IMR-90 (cell line): ENCODE data around the gene ELMO1. TPM values are rescaled to one million over a fixed set of nuclear protein-coding genes. Genes with fewer than 3 reads are reported as not detected.

ENCODE experiments used
- ATAC-seq: fragments of 200-7000 bp; cut with Tn5 transposase; 2 replicates; pipeline ENCODE4 v1.9.1; 2020; ENCODE audit warnings: low read depth, mild to moderate bottlenecking, moderate library complexity
- BruUV-seq: library from RNA; stranded (reverse); fragments of 400-500 nt; replicated peaks from 2 replicates; lab custom pipeline; 2021; lab: Mats Ljungman, UMichigan
- CTCF ChIA-PET: fragments of 300-600 bp; formaldehyde crosslinking; extraction: SDS; loops from one replicate; lab custom pipeline; 2021; ENCODE audit warnings: antibody characterized with exemption; lab: Yijun Ruan, JAX
- POLR2A ChIA-PET: fragments of 300-600 bp; sonication (Branson Sonifier 250); formaldehyde crosslinking; loops from one replicate; lab custom pipeline; 2022; ENCODE audit warnings: antibody characterized with exemption; ENCODE audit not compliant: unreplicated experiment; lab: Charles Lee
- DNase-seq: peaks from one replicate; pipeline ENCODE4 v3.0.0; 2013
- H2AFZ ChIP-seq: replicated peaks from 2 replicates; pipeline ENCODE3; 2013; ENCODE audit warnings: low read length, mild to moderate bottlenecking; ENCODE audit not compliant: poor library complexity
- H2AK5ac ChIP-seq: 2 replicates; pipeline ENCODE4 v1.6.1; 2013; ENCODE audit warnings: low read depth, low read length, inconsistent platforms
- H2AK9ac ChIP-seq: replicated peaks from 2 replicates; pipeline ENCODE3; 2013; ENCODE audit warnings: mild to moderate bottlenecking, low read depth, low read length, moderate library complexity; ENCODE audit not compliant: poor library complexity
- H2BK120ac ChIP-seq: 2 replicates; pipeline ENCODE4 v1.6.1; 2013; ENCODE audit warnings: low read depth, low read length, inconsistent platforms
- H2BK15ac ChIP-seq: 3 replicates; pipeline ENCODE4 v1.6.1; 2013; ENCODE audit warnings: low read depth, low read length, inconsistent platforms
- H2BK20ac ChIP-seq: 2 replicates; pipeline ENCODE4 v1.6.1; 2013; ENCODE audit warnings: low read depth, mild to moderate bottlenecking, inconsistent platforms, low read length, moderate library complexity
- H2BK5ac ChIP-seq: 2 replicates; pipeline ENCODE4 v1.6.1; 2013; ENCODE audit warnings: mild to moderate bottlenecking, low read depth, low read length, inconsistent platforms; ENCODE audit not compliant: poor library complexity, severe bottlenecking
- H3K14ac ChIP-seq: replicated peaks from 2 replicates; pipeline ENCODE4 v1.6.1; 2013; ENCODE audit warnings: low read depth, low read length, inconsistent platforms
- H3K18ac ChIP-seq: 2 replicates; pipeline ENCODE4 v1.6.1; 2013; ENCODE audit warnings: low read depth, low read length, control low read depth
- H3K23ac ChIP-seq: 2 replicates; pipeline ENCODE4 v1.6.1; 2013; ENCODE audit warnings: low read depth, low read length, inconsistent platforms
- H3K27ac ChIP-seq: 2 replicates; pipeline ENCODE4 v1.5.1; 2013; ENCODE audit warnings: mild to moderate bottlenecking, control low read depth, low read length; ENCODE audit not compliant: insufficient read depth
- H3K27me3 ChIP-seq: 2 replicates; pipeline ENCODE4 v1.6.1; 2013; ENCODE audit warnings: low read length; ENCODE audit not compliant: control insufficient read depth, insufficient read depth
- H3K36me3 ChIP-seq: 2 replicates; pipeline ENCODE4 v1.6.1; 2013; ENCODE audit warnings: low read length, mixed read lengths; ENCODE audit not compliant: control insufficient read depth, insufficient read depth
- H3K4ac ChIP-seq: 2 replicates; pipeline ENCODE4 v1.6.1; 2013; ENCODE audit warnings: low read depth, low read length, inconsistent platforms
- H3K4me1 ChIP-seq: 2 replicates; pipeline ENCODE4 v1.6.1; 2013; ENCODE audit warnings: low read length, mixed read lengths; ENCODE audit not compliant: control insufficient read depth, insufficient read depth
- H3K4me2 ChIP-seq: 2 replicates; pipeline ENCODE4 v1.6.1; 2013; ENCODE audit warnings: low read depth, mild to moderate bottlenecking, control low read depth, low read length, moderate library complexity
- H3K4me3 ChIP-seq: 2 replicates; pipeline ENCODE4 v1.5.1; 2013; ENCODE audit warnings: low read depth, mild to moderate bottlenecking, control low read depth, low read length, moderate library complexity; ENCODE audit not compliant: insufficient read depth
- H3K56ac ChIP-seq: 2 replicates; pipeline ENCODE4 v1.6.1; 2013; ENCODE audit warnings: low read length, inconsistent platforms; ENCODE audit not compliant: insufficient read depth; ENCODE audit errors: extremely low read depth
- H3K79me1 ChIP-seq, 2 experiments: 2 replicates each; pipeline ENCODE4 v1.6.1; 2013; ENCODE audit warnings: low read length in 2 of 2, inconsistent platforms in 1 of 2, low read depth in 1 of 2
- H3K9ac ChIP-seq: 2 replicates; pipeline ENCODE4 v1.6.1; 2013; ENCODE audit warnings: low read depth, low read length, control low read depth
- H3K9me1 ChIP-seq: 2 replicates; pipeline ENCODE4 v1.6.1; 2013; ENCODE audit warnings: low read length, inconsistent platforms; ENCODE audit not compliant: insufficient read depth
- H3K9me3 ChIP-seq: 2 replicates; pipeline ENCODE4 v1.6.1; 2013; ENCODE audit warnings: low read length; ENCODE audit not compliant: control insufficient read depth, insufficient read depth
- H4K20me1 ChIP-seq: 2 replicates; pipeline ENCODE4 v1.6.1; 2013; ENCODE audit warnings: low read length, inconsistent platforms; ENCODE audit not compliant: insufficient read depth
- H4K5ac ChIP-seq: 2 replicates; pipeline ENCODE4 v1.6.1; 2013; ENCODE audit warnings: mild to moderate bottlenecking, low read depth, low read length, control low read depth
- H4K8ac ChIP-seq, 2 experiments: 2 replicates each; pipeline ENCODE4 v1.6.1; 2013; ENCODE audit warnings: low read depth in 2 of 2, low read length in 2 of 2, control low read depth in 1 of 2, inconsistent platforms in 1 of 2
- H4K91ac ChIP-seq: 2 replicates; pipeline ENCODE4 v1.6.1; 2013; ENCODE audit warnings: low read depth, low read length, inconsistent platforms; ENCODE audit not compliant: insufficient read depth
- BHLHE40 ChIP-seq: fragments of 150-350 bp; IDR thresholded peaks from 2 replicates; pipeline ENCODE4 v1.6.1; 2016; ENCODE audit warnings: mild to moderate bottlenecking, low read depth, low read length
- CEBPB ChIP-seq: IDR thresholded peaks from 2 replicates; pipeline ENCODE4 v1.6.1; 2012; ENCODE audit warnings: low read depth, low read length, improper control_type of control experiment
- CTCF ChIP-seq: conservative IDR thresholded peaks from 2 replicates; pipeline ENCODE4 v1.5.1; 2012; ENCODE audit warnings: mild to moderate bottlenecking, low read depth, low read length, improper control_type of control experiment
- ELK1 ChIP-seq: fragments of 150-350 bp; IDR thresholded peaks from 2 replicates; pipeline ENCODE4 v1.6.1; 2016; ENCODE audit warnings: low read depth, mild to moderate bottlenecking, low read length, moderate library complexity, borderline replicate concordance
- FOS ChIP-seq: fragments of 150-350 bp; IDR thresholded peaks from 2 replicates; pipeline ENCODE4 v1.6.1; 2016; ENCODE audit warnings: low read depth, low read length
- MXI1 ChIP-seq: IDR thresholded peaks from 2 replicates; pipeline ENCODE4 v1.6.1; 2012; ENCODE audit warnings: low read depth, mild to moderate bottlenecking, low read length, moderate library complexity, borderline replicate concordance
- POLR2A ChIP-seq: IDR thresholded peaks from 2 replicates; pipeline ENCODE4 v1.6.1; 2012; ENCODE audit warnings: mild to moderate bottlenecking, low read depth, low read length
- RAD21 ChIP-seq: IDR thresholded peaks from 2 replicates; pipeline ENCODE4 v1.6.1; 2012; ENCODE audit warnings: low read length, improper control_type of control experiment
- RFX5 ChIP-seq: IDR thresholded peaks from 2 replicates; pipeline ENCODE4 v1.8.0; 2012; ENCODE audit warnings: low read depth, mild to moderate bottlenecking, low read length, moderate library complexity
- WGBS, 2 experiments: methylation state at CpG; one replicate each; pipeline versions ENCODE4 v1.1.5 to v1.1.7; 2013; ENCODE audit warnings: missing lambda C conversion rate in 2 of 2; ENCODE audit not compliant: insufficient read length in 1 of 2; ENCODE audit errors: extremely low coverage in 2 of 2; 5-methylcytosine and 5-hydroxymethylcytosine counted together
- dilution Hi-C: fragments of 300-500 bp; cut with HindIII; formaldehyde crosslinking; loops from one replicate; pipeline ENCODE4 v1.14.3; 2018; ENCODE audit warnings: low sequenced_read_pairs; ENCODE audit not compliant: unreplicated experiment
- in situ Hi-C: fragments of 300-500 bp; cut with MboI; formaldehyde crosslinking; loops from 3 replicates; pipeline ENCODE4 v1.14.3; 2019; ENCODE audit warnings: low sequenced_read_pairs, inconsistent platforms, mixed read lengths
- intact Hi-C: fragments of 100-400 bp; cut with micrococcal nuclease; formaldehyde crosslinking; loops from 2 replicates; pipeline ENCODE4 v1.10.0; 2022
- polyA plus RNA-seq, 3 experiments: library from polyadenylated mRNA; depleted of rRNA; stranded (reverse); fragments of >200 nt; gene quantifications; 2 replicates each; pipeline ENCODE4 v1.2.3, GENCODE V29; 2012; ENCODE audit warnings: low replicate concordance in 1 of 3
- total RNA-seq: library from RNA; depleted of rRNA; stranded (reverse); fragments of >200 nt; gene quantifications from 2 replicates; pipeline ENCODE4 v1.2.3, GENCODE V29; 2012

Gene ELMO1
- total and polyA plus RNA-seq, 2 of the 4 experiments (the other 2 are of a cell fraction) = 0.03 TPM; not detected in 1

- no TSS peak for BruUV-seq
- Histone ChIP-seq H4K5ac (no peak overlapping the region), H2BK5ac (no peak overlapping the region), H2BK15ac (no peak overlapping the region), H3K36me3 (no peaks in the 10 kb centered on the region), H4K20me1 (no peaks in the 10 kb centered on the region), H3K18ac (no peak overlapping the region), H3K4me1 (no peaks in the 10 kb centered on the region), H3K56ac (no peak overlapping the region), H2AK5ac (no peak overlapping the region), H2BK20ac (no peak overlapping the region), H3K9me1 (no peaks in the 10 kb centered on the region), H3K9ac (no peak overlapping the region), H3K4me3 (no peak overlapping the region), H3K79me1 (no peaks in the 10 kb centered on the region), H3K14ac (no peak overlapping the region), H3K9me3 (no peaks in the 10 kb centered on the region), H3K27ac (no peak overlapping the region), H2BK120ac (no peak overlapping the region), H3K27me3 (no peaks in the 10 kb centered on the region), H3K4me2 (no peak overlapping the region), H4K8ac (no peak overlapping the region), H4K91ac (no peak overlapping the region), H2AFZ (no peak overlapping the region), H2AK9ac (no peak overlapping the region), H3K23ac (no peak overlapping the region), H3K4ac (no peak overlapping the region)
- ChIA-PET CTCF (no interaction called here), POLR2A (no interaction called here)
- ATAC-seq = no peak
- no peak for DNase-seq
- intact Hi-C loops = no loop called here
- dilution Hi-C loops = no loop called here
- in situ Hi-C loops = no loop called here
- TF ChIP-seq RFX5 (no peak), POLR2A (no peak), BHLHE40 (no peak), ELK1 (no peak), RAD21 (no peak), FOS (no peak), MXI1 (no peak), CTCF (no peak), CEBPB (no peak)
- 55% methylated on average over 4 of the region's 9 CpGs; no CpG with 5 or more reads in 1 of the 2 experiments for WGBS, 2 experiments
These were observed 594.0 kb downstream of the ELMO1 start for GRCh38 chr7:36854652-36855051.
